ENCODE data around the gene SLC5A6.

SLC5A6 gene

GRCh38 chr2:27236626-27237025 lies 24.6 kb upstream of the SLC5A6 start:
- DNase-seq (ENCODE audit: low read depth in 2 of 2) = no peak

- no peak for DNase-seq (ENCODE audit: low read depth in 2 of 2)
These were observed 24.1 kb upstream of the SLC5A6 start for GRCh38 chr2:27236136-27236535.

- no peak for DNase-seq (ENCODE audit: low read depth in 2 of 2)
These were observed 21.3 kb upstream of the SLC5A6 start for GRCh38 chr2:27233341-27233740.

- DNase-seq (ENCODE audit: low read depth in 2 of 2) = no peak
These were observed 19.9 kb upstream of the SLC5A6 start for GRCh38 chr2:27231921-27232320.

GRCh38 chr2:27227501-27227900 lies 15.4 kb upstream of the SLC5A6 start:
- DNase-seq (ENCODE audit: low read depth in 2 of 2) = no peak

GRCh38 chr2:27225526-27225925 lies 13.5 kb upstream of the SLC5A6 start:
- no peak for DNase-seq (ENCODE audit: low read depth in 2 of 2)

- DNase-seq (ENCODE audit: low read depth in 2 of 2) = no peak
These were observed 11.3 kb upstream of the SLC5A6 start for GRCh38 chr2:27223416-27223815.

- DNase-seq (ENCODE audit: low read depth in 2 of 2) = no peak
These were observed 10.3 kb upstream of the SLC5A6 start for GRCh38 chr2:27222407-27222806.

- no peak for DNase-seq (ENCODE audit: low read depth in 2 of 2)
These were observed 9.1 kb upstream of the SLC5A6 start for GRCh38 chr2:27221166-27221565.

- no peak for DNase-seq (ENCODE audit: low read depth in 2 of 2)
These were observed 8.0 kb upstream of the SLC5A6 start for GRCh38 chr2:27220091-27220490.

GRCh38 chr2:27219091-27219490 lies 7.0 kb upstream of the SLC5A6 start:
- DNase-seq (ENCODE audit: low read depth in 2 of 2) = no peak

- DNase-seq (ENCODE audit: low read depth in 2 of 2) = no peak
These were observed 6.5 kb upstream of the SLC5A6 start for GRCh38 chr2:27218614-27219013.

- peak; percentile 69 to 71 for DNase-seq (ENCODE audit: low read depth in 2 of 2)
These were observed 5.4 kb upstream of the SLC5A6 start, which contains the start of gene CAD for GRCh38 chr2:27217173-27218121. CAD (plus strand) TSS chr2:27217369; CDS start chr2:27217552, 183 bp downstream.

- no peak for DNase-seq (ENCODE audit: low read depth in 2 of 2)
These were observed 4.5 kb upstream of the SLC5A6 start for GRCh38 chr2:27216416-27217137.

GRCh38 chr2:27214941-27215340 lies 2.9 kb upstream of the SLC5A6 start:
- no peak for DNase-seq (ENCODE audit: low read depth in 2 of 2)

GRCh38 chr2:27212626-27213471 lies 781 bp upstream of the SLC5A6 start:
- no peak for DNase-seq (ENCODE audit: low read depth in 2 of 2)

- DNase-seq (ENCODE audit: low read depth in 2 of 2) = no peak
These were observed 676 bp downstream of the SLC5A6 start for GRCh38 chr2:27211241-27211942.

- DNase-seq (ENCODE audit: low read depth in 2 of 2) = no peak
These were observed 2.3 kb downstream of the SLC5A6 start for GRCh38 chr2:27209621-27210401.

- no peak for DNase-seq (ENCODE audit: low read depth in 2 of 2)
These were observed 3.5 kb downstream of the SLC5A6 start for GRCh38 chr2:27208486-27209050.

GRCh38 chr2:27206346-27206745 lies 5.7 kb downstream of the SLC5A6 start:
- no peak for DNase-seq (ENCODE audit: low read depth in 2 of 2)

Measured in stimulated activated CD8-positive, alpha-beta memory T cell treated with anti-CD3 and anti-CD28 coated beads, Interleukin-7, amount 100 ng/mL, for 1 hour (primary cell).